ENCODE data around the gene DDX31.

GRCh38 chr9:132571806-132572600 is 97.8 kb downstream of the DDX31 start:
- TF ChIP-seq CTCF (conservative IDR thresholded peaks at IDR 0.05; ENCODE audit: low read depth, low read length): no peak
- no peak for TF ChIP-seq EZH2 (IDR thresholded peaks at IDR 0.05; ENCODE audit: low read length, unreplicated experiment)
